ENCODE data around the gene ADGRV1. TPM values are rescaled to one million over a fixed set of nuclear protein-coding genes. Genes with fewer than 3 reads are reported as not detected.

ADGRV1 gene
- total and polyA plus RNA-seq, 9 of the 15 experiments (the other 6 are each of a cell fraction or from before 2014, with no cell fraction given): 21.7 to 156 (median 58.2) TPM

DNA sequence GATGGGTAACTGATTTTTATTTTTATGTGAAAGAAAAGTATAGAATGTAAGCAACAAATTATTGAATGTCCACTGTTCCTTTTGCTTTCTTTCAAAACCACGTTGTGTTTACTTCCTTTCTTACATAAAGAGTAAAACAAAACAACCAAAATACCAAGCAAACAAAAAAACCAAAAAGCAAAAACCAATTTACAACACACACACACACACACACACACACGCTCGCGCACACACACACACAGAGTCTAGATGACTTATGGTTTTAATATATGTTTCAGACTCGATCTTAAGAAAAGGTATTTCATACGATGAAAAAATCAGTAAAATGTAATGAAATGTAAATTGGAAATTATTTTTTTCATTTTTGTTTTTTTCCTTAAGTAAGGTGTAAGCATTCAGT lies 80.3 kb downstream of the ADGRV1 start (continued):
- TF ChIP-seq, protein P1, sequence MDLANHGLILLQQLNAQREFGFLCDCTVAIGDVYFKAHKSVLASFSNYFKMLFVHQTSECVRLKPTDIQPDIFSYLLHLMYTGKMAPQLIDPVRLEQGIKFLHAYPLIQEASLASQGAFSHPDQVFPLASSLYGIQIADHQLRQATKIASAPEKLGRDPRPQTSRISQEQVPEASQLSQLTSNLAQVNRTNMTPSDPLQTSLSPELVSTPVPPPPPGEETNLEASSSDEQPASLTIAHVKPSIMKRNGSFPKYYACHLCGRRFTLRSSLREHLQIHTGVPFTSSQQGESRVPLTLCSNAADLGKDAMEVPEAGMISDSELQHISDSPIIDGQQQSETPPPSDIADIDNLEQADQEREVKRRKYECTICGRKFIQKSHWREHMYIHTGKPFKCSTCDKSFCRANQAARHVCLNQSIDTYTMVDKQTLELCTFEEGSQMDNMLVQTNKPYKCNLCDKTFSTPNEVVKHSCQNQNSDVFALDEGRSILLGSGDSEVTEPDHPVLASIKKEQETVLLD (IDR thresholded peaks at IDR 0.05): peak; percentile 50; the same call in 1 of the 2 replicates
- TF ChIP-seq POLR3A (IDR thresholded peaks at IDR 0.05; ENCODE audit: borderline replicate concordance, extremely low read depth, insufficient read depth, insufficient read length) (no peak), PKNOX1 (IDR thresholded peaks at IDR 0.05) (peak; percentile 51), MEF2A (IDR thresholded peaks at IDR 0.05; ENCODE audit: control insufficient read depth, low read depth, low read length) (no peak), PCBP2 (IDR thresholded peaks at IDR 0.05; ENCODE audit: low read depth, low read length, poor library complexity, severe bottlenecking) (no peak), ZBTB5 (IDR thresholded peaks at IDR 0.05) (0 out of 2 replicates have a peak, but pooled peaks have one; percentile 23), ADNP (tag; IDR thresholded peaks at IDR 0.05) (no peak), NBN (IDR thresholded peaks at IDR 0.05; ENCODE audit: low read depth) (peak; percentile 91), ZNF134 (CRISPR knock-in tag; conservative IDR thresholded peaks at IDR 0.05) (no peak), ELF2 (CRISPR knock-in tag; IDR thresholded peaks at IDR 0.05) (no peak), ZHX1 (conservative IDR thresholded peaks at IDR 0.05; ENCODE audit: low read length) (no peak), NRF1 (conservative IDR thresholded peaks at IDR 0.05 in 1 of 2, IDR thresholded peaks at IDR 0.05 in 1 of 2) (peak; percentile 19 to 40; a peak in 2 of 4 replicates), HLTF (IDR thresholded peaks at IDR 0.05) (peak; percentile 86; the same call in 1 of the 2 replicates), LARP7 (IDR thresholded peaks at IDR 0.05) (peak; percentile 89; the same call in 1 of the 2 replicates), MTA2 (IDR thresholded peaks at IDR 0.05; ENCODE audit: low read depth) (peak; percentile 61), CSDE1 (IDR thresholded peaks at IDR 0.05) (0 out of 4 replicates have a peak, but pooled peaks of 1 of the 2 experiments have one; percentile 56), CHD2 (IDR thresholded peaks at IDR 0.05; ENCODE audit: low read depth, low read length) (no peak), ETV1 (tag; conservative IDR thresholded peaks at IDR 0.05; ENCODE audit: low read depth) (no peak), FOXM1 (IDR thresholded peaks at IDR 0.05; ENCODE audit: low read depth) (peak; percentile 53; the same call in 1 of the 2 replicates), FOXM1 (CRISPR knock-in tag; IDR thresholded peaks at IDR 0.05; ENCODE audit: low read depth) (no peak), BRD4 (IDR thresholded peaks at IDR 0.05) (peak; percentile 67; the same call in 1 of the 2 replicates), GABPA (tag; conservative IDR thresholded peaks at IDR 0.05; ENCODE audit: low read depth) (0 out of 2 replicates have a peak, but pooled peaks have one; percentile 2), TEAD4 (IDR thresholded peaks at IDR 0.05; ENCODE audit: low read length) (peak; percentile 23; the same call in 1 of the 2 replicates), TEAD4 (CRISPR knock-in tag; IDR thresholded peaks at IDR 0.05; ENCODE audit: borderline replicate concordance) (no peak)

Measured in K562 (cell line).